Stimulated activated naive B cell treated with anti-CD40 and anti-IgM and Interleukin-4, amounts not matched to agents 10 μg/mL and 1 μg/mL and 100 μg/mL, for 72 hours (primary cell): ENCODE data around the gene RADIL.
A peak's percentile ranks its signal among the peaks of the same experiment; 100 is the strongest.

ENCODE experiments used
- ATAC-seq, 2 donors: fragments of 150-1000 bp; cut with Tn5 transposase; replicated peaks; 2 replicates each; pipeline ENCODE4 v1.10.0; 2021; ENCODE audit warnings: moderate library complexity in 1 of 2
- DNase-seq: peaks from one replicate; pipeline ENCODE4 v3.0.0; 2021
- H3K27ac Mint-ChIP-seq: one replicate; pipeline ENCODE4 v1.8.0; 2022; ENCODE audit warnings: mild to moderate bottlenecking, mixed read lengths
- H3K27me3 Mint-ChIP-seq, 2 donors: one replicate each; pipeline ENCODE4 v1.8.0; 2022; ENCODE audit warnings: mixed read lengths in 2 of 2
- H3K36me3 Mint-ChIP-seq, 2 donors: one replicate each; pipeline ENCODE4 v1.8.0; 2022; ENCODE audit warnings: mixed read lengths in 2 of 2, mild to moderate bottlenecking in 1 of 2
- H3K4me1 Mint-ChIP-seq, 2 donors: one replicate each; pipeline ENCODE4 v1.8.0; 2022; ENCODE audit warnings: mixed read lengths in 2 of 2, mild to moderate bottlenecking in 1 of 2
- H3K4me3 Mint-ChIP-seq, 2 donors: one replicate each; pipeline ENCODE4 v1.8.0; 2022; ENCODE audit warnings: mild to moderate bottlenecking in 2 of 2, mixed read lengths in 2 of 2, moderate library complexity in 1 of 2
- H3K9me3 Mint-ChIP-seq, 2 donors: one replicate each; pipeline ENCODE4 v1.8.0; 2022; ENCODE audit warnings: mixed read lengths in 2 of 2, mild to moderate bottlenecking in 1 of 2

RADIL gene

DNA sequence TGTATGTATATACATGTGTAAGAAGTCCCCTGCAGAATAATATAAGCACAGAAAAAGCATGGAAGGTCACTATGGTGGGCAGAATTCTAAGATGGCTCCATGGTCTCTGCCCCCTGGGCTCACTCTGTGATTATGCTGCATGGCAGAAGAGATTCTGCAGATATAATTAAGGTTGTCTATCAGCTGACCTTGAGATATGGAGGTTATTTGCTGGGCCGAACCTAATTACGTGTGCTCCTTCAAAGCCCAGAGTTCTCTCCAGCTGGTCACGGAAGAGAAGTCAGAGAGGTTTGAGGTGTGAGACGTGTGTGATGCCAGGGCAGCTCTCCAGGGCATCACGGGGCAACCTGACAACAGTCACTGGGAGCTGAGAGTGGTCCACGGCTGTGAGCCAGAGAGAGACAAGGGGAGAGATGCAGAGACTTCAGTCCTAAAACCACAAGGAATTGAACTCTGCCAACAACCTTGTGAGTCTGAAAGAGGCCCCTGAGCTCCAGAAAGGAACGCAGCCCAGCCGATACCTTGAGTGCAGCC is 33.2 kb downstream of the RADIL start:
- DNase-seq = no peak
- ATAC-seq = no peak
- peaks cover 3 to 4% of the 10 kb centered on the region in 2 donors for H3K36me3 Mint-ChIP-seq
- peaks cover 8 to 24% of the 10 kb centered on the region in 2 donors for H3K27me3 Mint-ChIP-seq
- H3K4me1 Mint-ChIP-seq = peaks cover 2 to 5% of the 10 kb centered on the region in 2 donors
- H3K27ac Mint-ChIP-seq = no peak overlapping the region
- H3K4me3 Mint-ChIP-seq = no peak overlapping the region
- peaks cover 7 to 8% of the 10 kb centered on the region in 2 donors for H3K9me3 Mint-ChIP-seq

DNA sequence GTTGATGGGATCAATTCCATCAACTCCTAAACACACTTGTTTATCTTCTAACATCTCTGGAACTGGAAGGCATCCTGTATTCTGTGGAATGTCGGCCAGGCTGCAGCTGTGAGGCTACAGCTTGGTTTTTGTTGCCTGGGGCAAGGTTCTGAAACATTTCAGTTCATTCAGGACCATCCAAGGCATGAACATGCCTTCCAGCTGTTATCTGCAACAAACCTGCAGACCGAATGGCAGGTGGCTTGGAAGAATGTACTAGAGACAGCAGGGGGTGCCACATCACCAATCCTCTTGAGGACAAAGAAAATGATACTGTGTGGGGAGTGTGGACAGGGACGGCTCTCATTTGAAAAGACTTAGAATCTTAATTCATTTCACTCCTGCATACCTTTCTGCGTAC is 34.1 kb downstream of the RADIL start:
- ATAC-seq (peak; percentile 47 to 53), DNase-seq (no peak)
- H3K27me3 Mint-ChIP-seq = peaks cover 13 to 32% of the 10 kb centered on the region in 2 donors
- H3K27ac Mint-ChIP-seq = no peak overlapping the region
- H3K4me3 Mint-ChIP-seq = no peak overlapping the region
- peaks cover 3 to 4% of the 10 kb centered on the region in 2 donors for H3K36me3 Mint-ChIP-seq
- peaks cover 2 to 8% of the 10 kb centered on the region in 2 donors for H3K4me1 Mint-ChIP-seq
- H3K9me3 Mint-ChIP-seq = peaks cover 7 to 8% of the 10 kb centered on the region in 2 donors

DNA sequence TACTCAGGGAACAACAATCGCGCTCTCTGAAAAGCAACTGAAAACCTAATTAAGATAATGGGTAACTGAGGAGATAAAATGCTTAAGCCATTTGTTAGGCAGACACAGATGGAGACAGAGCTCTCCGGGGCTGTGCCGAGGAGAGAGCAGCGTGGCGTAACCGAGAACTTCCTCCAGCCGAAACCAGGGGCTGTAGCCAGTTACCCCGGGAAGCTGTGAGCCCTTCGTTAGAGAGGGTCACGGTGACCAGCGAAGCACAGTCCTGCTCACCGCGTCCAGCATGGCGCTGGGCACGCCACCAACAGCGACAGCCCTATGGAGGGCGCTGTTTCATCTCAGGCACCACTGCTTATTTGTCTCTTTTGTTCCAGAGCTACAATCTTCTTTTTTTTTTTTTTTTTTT is 37.8 kb downstream of the RADIL start:
- DNase-seq = no peak
- ATAC-seq = no peak
- Mint-ChIP-seq H3K27ac (no peak overlapping the region), H3K9me3 (no peaks in the 10 kb centered on the region), H3K4me1 (peaks cover 2 to 8% of the 10 kb centered on the region in 2 donors), H3K36me3 (no peaks in the 10 kb centered on the region), H3K4me3 (no peak overlapping the region), H3K27me3 (peaks cover 13 to 27% of the 10 kb centered on the region in 2 donors)

DNA sequence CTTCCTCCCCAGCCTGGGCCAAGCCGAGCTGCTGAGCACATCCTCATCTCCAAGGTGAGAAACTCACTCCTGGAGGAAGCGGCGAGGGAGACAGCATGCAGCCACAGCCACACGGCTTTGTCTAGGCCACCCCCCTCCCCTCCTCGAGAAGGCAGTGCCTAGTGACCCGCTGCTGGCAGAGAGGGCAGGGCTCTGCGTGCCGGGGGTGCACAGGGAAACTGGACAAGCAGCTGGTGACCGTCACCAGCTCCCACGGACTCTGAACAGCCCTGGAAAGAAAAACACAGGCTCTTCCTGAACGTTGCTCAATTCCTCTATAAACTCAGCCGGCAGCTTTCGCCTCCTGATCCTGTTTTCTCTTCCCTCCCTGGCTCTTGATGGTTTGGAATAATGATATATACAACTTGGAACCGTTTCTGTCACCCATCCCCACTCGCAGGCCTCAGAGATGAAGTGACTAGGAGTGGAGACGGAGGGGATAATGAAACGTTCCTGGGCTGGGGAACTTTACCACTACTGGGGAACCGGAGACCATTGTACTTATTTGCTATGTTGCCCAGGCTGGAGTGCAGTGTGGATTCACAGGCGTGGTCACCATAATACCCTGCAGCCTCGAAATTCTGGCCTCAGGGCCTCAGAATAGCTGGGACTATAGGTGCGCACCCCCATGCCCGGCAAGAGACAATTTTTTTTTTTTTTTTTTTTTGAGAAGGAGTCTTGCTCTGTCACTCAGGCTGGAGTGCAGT is 41.0 kb downstream of the RADIL start:
- H3K36me3 Mint-ChIP-seq = no peaks in the 10 kb centered on the region
- DNase-seq (no peak), ATAC-seq (no peak)
- peaks cover 2 to 8% of the 10 kb centered on the region in 2 donors for H3K4me1 Mint-ChIP-seq
- H3K9me3 Mint-ChIP-seq = no peaks in the 10 kb centered on the region
- H3K27me3 Mint-ChIP-seq = peaks cover 12 to 27% of the 10 kb centered on the region in 2 donors
- no peak overlapping the region for H3K27ac Mint-ChIP-seq
- no peak overlapping the region for H3K4me3 Mint-ChIP-seq

DNA sequence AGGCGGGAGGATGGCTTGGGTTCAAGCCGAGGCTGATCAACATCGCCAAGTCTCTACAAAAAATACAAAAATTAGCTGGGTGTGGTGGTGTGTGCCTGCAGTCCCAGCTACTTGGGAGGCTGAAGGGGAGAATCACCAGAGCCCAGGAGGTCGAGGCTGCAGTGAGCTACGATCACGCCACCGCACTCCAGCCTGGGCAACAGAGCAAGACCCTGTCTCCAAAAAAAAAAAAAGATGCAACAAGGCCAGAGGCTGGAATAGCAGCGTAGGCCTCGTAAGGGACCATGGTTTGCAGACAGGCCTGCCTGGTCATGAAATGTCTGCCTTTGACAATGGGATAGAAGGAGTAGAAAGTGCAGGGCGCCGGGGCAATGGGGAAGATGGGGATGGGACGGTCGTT is 41.7 kb downstream of the RADIL start:
- Mint-ChIP-seq H3K4me1 (peaks cover 2 to 8% of the 10 kb centered on the region in 2 donors), H3K36me3 (no peaks in the 10 kb centered on the region), H3K27ac (no peak overlapping the region), H3K27me3 (peaks cover 9 to 22% of the 10 kb centered on the region in 2 donors), H3K9me3 (no peaks in the 10 kb centered on the region), H3K4me3 (no peak overlapping the region)
- no peak for DNase-seq
- no peak for ATAC-seq

DNA sequence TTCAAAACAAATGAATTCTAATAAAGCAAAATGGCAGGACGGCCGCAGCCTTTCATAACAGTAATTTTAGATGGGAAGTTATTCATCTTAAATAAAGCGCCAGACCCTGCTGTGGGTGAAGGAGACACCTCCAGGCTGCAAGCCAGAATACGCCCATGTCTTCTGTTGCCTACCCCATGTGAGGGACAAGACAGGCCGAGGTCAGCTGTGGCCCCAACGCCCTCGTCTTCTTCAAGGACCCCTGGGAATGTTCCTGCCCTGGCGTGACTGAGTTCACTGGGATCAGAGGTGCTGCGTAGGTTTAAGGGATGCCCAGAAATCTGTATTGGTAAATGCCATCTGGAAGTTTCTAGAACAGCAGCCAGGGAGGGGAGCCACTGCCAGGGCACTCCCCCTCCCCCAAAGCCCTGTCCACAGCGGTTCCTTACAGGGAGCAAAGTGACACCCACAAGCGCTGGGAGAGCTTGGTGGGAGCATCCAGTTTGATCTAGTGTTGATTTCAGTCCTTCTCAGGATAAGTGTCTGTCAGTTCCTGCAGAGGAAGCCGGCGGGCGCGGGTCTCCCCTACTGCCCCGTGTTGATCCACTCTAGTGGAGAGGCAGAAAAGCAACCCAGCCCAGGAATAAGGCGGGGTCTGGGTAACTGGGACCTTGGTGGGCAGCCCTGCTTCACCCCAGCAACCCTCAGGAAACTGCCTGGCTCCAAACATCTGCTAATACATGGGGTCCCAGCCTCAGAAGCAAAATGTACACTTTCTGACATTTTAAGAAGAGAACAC is 42.3 kb downstream of the RADIL start:
- H3K36me3 Mint-ChIP-seq = no peaks in the 10 kb centered on the region
- H3K9me3 Mint-ChIP-seq = no peaks in the 10 kb centered on the region
- no peak for ATAC-seq
- H3K4me3 Mint-ChIP-seq = no peak overlapping the region
- peaks cover 9 to 15% of the 10 kb centered on the region in 2 donors for H3K27me3 Mint-ChIP-seq
- peaks cover 2 to 8% of the 10 kb centered on the region in 2 donors for H3K4me1 Mint-ChIP-seq
- no peak overlapping the region for H3K27ac Mint-ChIP-seq
- DNase-seq = no peak

DNA sequence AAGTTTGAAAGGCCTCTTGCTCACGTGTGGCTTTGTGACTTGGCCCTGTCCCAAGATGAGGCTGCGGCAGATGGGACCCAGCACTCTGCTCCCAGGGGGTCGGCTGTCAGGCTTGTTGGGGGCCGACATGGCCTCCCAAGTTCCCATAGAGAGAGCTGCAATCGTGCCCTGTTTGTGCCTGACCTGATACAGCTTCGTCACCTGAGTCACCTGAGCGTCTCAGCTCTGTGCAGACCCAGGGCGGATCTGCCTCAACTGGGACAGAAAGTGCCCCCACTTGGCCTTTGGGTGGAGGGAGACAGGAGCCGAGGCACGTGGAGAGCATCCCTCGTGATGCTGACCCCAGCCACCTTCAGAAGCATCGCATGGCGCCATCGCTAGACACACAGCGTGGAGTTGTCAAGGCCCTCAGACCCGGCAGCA is 43.4 kb downstream of the RADIL start:
- H3K9me3 Mint-ChIP-seq = no peaks in the 10 kb centered on the region
- H3K4me3 Mint-ChIP-seq = no peak overlapping the region
- peaks cover 6 to 9% of the 10 kb centered on the region in 2 donors for H3K27me3 Mint-ChIP-seq
- H3K36me3 Mint-ChIP-seq = no peaks in the 10 kb centered on the region
- DNase-seq = no peak
- H3K27ac Mint-ChIP-seq = no peak overlapping the region
- peaks cover 0 to 1% of the 10 kb centered on the region in 2 donors for H3K4me1 Mint-ChIP-seq
- no peak for ATAC-seq

DNA sequence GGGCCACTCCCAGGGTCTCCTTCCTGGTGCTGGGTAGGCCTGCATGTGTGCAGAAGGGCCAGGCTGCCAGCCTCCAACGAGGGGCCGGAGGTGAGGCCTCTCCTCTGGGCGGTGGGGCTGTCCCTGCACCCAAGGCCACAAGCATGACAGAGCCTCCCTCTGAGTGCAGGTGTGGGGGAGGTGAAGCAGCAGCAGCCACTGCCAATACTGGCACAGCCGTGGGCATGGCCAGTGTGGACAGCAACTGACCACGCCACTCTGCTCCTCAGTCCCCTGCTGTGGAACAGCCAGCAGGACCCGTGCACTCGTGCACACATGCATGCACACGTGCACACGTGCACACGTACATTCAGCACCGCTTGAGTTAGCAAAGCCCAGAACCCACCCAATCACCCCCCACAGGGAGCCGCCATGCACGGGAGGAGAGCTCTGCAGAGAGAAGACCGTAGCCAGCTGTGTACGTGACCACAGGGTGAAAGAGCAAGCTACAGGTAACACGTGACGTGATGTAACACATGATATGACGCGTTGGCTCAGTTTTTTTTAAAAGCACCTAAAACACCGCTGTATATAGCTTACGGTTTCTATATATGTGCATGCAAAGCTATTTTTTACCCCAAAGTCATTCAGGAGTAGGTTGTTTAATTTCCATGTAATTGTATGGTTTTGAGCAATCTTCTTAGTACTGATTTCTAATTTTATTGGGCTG is 44.7 kb downstream of the RADIL start:
- ATAC-seq (no peak), DNase-seq (no peak)
- Mint-ChIP-seq H3K27me3 (peaks cover 0 to 4% of the 10 kb centered on the region in 2 donors), H3K4me1 (no peaks in the 10 kb centered on the region), H3K36me3 (no peaks in the 10 kb centered on the region), H3K27ac (no peak overlapping the region), H3K9me3 (no peaks in the 10 kb centered on the region), H3K4me3 (no peak overlapping the region)

DNA sequence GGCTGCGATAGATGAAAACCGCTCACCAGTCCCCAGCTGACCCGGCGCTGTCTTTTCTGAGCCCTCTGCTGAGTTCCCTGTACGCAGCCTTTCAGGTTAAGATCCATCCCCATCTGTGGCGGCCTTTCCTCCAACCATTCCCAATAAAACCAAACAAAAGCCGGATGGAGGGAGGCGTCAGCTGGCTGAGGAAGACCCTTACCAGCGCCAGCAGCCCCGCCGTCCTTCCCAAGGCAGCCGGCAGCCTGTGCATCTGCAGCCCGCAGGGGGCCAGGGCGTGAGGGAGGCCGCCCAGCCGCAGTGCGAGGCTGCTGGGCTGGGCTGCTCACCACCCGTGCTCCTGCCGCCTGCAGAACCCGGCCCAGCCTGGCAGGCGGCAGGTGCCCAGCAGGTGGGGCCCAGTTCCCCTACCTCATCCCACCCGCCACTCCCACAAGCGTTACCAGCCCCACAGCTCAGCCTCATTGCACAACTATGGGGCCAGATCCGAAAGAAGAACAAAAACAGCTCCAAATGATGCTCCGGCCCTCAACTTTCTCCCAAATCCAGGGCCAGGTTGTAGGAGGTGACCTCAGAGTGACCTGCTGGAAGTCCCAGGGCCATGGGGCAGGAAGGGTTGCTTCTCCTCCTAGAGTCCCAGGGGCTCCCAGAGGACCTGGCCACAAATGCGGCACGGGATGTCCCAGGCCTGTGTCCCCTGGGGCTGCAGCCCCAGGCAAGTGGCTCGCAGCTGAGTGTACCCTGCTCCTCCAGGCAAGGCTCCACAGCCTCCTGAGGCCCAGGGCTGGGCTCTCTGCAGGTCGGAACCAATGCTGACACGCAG is 45.5 kb downstream of the RADIL start:
- no peak for DNase-seq
- ATAC-seq = no peak
- Mint-ChIP-seq H3K9me3 (no peaks in the 10 kb centered on the region), H3K27ac (no peak overlapping the region), H3K36me3 (no peaks in the 10 kb centered on the region), H3K27me3 (peaks cover 0 to 4% of the 10 kb centered on the region in 2 donors), H3K4me1 (no peaks in the 10 kb centered on the region), H3K4me3 (no peak overlapping the region)

DNA sequence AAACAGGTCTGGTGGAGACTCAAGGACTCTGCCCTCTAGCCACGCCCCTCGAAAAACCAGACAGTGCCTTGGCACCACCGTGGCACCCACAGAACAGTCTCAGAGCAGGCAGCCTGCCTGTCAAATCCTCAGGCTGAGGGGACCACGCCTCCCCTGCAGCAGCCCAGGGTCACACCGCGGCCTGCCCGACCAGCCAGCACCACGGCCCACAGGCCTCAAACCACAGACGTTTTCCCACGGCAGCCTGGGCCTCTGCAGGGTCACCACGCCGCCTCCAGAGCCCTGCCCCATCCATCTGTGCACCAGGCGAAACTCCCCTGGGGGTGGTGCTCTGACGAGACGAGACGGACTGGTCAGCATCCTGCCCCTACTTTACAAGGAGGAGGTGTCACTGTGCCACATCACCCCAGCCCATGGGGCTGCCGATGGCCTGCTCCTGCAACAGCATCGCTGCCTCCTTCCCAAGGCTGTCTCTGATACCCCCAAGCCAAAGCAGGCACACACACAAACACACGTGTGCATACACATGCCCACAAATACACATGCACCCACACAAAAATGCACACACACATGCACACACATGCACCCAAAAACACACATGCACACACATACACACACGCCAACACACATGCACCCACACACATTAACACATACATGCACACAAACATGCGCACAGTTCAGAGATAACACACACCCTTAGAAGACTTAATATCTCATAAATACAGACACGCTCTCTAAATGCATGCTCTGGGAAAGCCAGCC is 46.3 kb downstream of the RADIL start:
- no peak for ATAC-seq
- no peak overlapping the region for H3K27ac Mint-ChIP-seq

DNA sequence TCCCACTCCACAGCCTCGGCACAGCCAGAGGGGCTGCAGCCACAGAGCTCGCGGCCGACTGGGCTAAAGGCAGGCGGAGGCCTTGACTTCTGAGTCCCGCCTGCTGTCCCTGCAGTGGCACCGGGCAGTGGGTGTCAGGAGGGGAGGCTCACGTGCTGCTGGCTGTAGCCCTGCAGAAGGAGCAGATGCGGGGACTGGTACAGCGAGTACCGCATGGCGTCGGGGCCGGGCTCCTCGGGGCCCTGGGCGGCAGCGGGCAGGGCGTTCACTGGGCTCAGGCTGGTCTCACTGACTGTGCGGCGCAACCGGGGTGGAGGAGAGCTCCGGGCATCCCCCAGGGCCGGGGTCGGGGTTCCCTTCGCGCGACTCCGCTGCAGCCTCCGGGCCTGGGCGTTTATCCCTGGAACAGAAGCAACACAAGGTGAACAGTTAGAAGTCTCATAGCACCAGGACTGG is 47.3 kb downstream of the RADIL start:
- H3K4me1 Mint-ChIP-seq = no peaks in the 10 kb centered on the region
- peaks cover 0 to 4% of the 10 kb centered on the region in 2 donors for H3K27me3 Mint-ChIP-seq
- no peaks in the 10 kb centered on the region for H3K9me3 Mint-ChIP-seq
- ATAC-seq = no peak
- no peaks in the 10 kb centered on the region for H3K36me3 Mint-ChIP-seq
- H3K27ac Mint-ChIP-seq = no peak overlapping the region
- DNase-seq = no peak
- H3K4me3 Mint-ChIP-seq = no peak overlapping the region

More for the DNA sequence above, 46.3 kb downstream of the RADIL start:
- Mint-ChIP-seq H3K4me3 (no peak overlapping the region), H3K4me1 (no peaks in the 10 kb centered on the region), H3K9me3 (no peaks in the 10 kb centered on the region), H3K27me3 (peaks cover 0 to 4% of the 10 kb centered on the region in 2 donors), H3K36me3 (no peaks in the 10 kb centered on the region)
- no peak for DNase-seq

DNA sequence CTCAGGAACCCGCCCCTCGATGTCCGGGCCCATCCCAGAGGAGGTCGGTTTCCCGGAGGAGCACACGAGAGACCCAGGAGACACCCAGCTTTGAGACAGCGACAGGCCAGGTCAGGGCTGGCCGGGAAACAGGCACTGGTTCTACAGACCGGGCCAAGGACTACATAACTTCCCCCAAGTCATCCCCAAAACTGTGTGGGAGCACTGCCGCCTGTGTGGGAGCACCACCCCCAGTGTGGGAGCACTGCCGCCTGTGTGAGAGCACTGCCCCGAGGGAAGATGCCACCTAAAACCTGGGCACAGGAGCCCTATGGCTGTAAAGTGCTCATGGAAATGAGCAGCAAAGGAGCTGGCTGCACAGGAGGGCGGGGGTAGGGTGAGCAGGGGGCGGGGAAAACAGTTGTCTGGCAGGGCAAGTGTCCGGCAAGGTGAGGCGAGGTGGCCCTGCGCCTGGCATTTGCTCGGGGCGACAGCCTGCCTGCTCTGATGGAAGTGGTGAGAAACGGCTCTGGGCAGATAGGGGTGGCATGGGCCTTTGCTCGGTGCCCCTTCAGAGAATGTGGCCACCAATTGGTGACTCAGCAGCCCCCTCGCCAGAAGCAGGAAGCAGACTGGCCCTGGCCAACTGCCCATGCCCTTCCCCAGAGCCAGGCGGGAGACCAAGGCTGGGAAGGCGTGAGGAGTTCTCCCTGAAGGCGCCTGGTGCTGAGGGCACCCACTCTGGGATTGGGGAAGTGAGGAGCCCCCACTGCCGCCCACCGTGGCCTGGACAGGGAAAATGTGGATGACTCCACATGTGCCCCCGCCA is 47.9 kb downstream of the RADIL start:
- Mint-ChIP-seq H3K36me3 (no peaks in the 10 kb centered on the region), H3K4me1 (no peaks in the 10 kb centered on the region), H3K9me3 (no peaks in the 10 kb centered on the region), H3K4me3 (no peak overlapping the region), H3K27ac (no peak overlapping the region), H3K27me3 (peaks cover 0 to 4% of the 10 kb centered on the region in 2 donors)
- DNase-seq (no peak), ATAC-seq (no peak)
